ENCODE results near the gene HAAO.
"Not testable (repeated sequence)": the region's sequence is repeated elsewhere in the genome, so short reads cannot be mapped to it uniquely, and the experiment has no call there.

HAAO gene

DNA sequence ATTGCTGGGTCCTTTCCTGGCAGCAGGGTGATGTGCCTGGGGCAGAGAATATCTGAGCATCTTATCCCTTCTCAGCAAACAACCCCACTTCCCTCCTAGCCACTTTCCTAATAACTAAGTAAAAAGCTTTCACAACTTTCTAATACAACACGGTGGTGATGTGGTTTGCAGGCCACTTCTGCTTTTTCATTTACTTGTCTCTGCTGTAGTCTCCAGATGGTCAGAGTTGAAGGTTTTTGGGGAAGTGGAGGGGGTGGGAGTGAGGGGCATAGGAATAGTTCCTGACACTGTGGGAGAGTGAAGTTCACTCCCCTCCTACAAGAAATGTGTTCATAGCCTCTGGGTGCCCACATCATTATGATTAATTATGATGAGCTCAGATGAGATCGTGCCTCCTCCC lies 40.1 kb downstream of the HAAO start:
- no peak for DNase-seq (ENCODE audit: low read depth, low spot score)

- DNase-seq (ENCODE audit: low read depth, low spot score): no peak
Measured at GRCh38 chr2:42748840-42749239, 43.5 kb downstream of the HAAO start.

DNA sequence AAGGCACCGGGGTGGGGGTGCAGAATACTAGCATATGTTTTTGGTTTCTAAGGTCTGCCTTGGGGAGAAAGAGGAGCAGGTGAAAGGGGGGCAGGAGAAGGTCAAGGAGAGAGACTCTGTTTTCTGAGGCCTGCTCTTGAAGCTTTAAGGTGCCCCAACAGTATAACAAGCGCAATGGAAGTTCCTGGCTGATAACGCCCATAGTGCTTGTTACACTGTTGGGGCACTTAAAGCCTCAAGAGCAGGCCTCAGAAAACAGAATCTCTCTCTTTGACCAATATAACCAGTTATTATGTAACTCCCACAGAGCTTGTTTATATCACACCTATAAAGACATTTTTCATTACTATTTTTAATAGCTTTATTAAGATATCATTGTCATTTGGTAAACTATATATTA lies 45.0 kb downstream of the HAAO start:
- DNase-seq (ENCODE audit: low read depth, low spot score): no peak

DNA sequence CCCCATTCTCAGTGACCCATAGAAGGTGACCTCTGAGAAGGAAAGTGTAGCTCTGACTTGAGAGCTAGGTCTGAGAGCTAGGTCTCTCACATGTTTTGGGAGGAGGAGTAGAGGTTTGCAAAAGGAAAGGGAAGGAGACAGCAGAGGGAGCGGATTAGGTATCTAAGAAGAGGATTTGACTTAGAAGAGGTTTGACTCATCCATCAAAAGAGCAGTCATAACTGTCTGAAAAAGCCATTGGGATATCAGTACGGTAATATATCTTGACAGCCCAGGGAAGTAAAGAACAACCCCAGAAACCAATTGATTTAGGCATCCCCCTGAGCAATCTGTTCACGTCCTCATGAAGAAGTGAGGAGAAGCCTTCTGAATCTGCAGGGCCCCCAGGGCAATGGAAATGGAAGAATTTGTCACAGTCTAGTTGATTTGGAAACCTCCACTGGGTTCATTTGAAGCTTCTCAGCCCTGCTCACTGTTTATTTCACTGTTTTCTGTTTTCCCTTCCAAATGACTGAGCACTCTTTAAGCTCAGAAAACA lies 47.8 kb downstream of the HAAO start:
- DNase-seq (ENCODE audit: low read depth, low spot score): no peak

DNA sequence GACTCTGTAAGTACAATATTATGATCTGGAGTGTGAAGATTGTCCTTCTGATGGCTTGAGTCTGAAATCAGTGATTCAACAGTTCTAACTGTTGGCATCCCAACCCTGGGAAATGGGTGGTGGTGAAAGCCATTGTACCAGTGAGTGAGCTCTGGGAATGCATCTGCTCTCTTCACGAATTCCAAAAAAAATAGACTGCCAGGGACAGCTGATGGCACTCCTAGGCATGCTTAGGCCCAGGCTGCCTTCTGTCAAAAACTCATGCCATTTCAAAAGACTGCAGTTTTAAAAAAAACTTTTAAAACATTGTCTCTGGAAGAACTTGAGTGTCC lies 48.8 kb downstream of the HAAO start:
- no peak for DNase-seq (ENCODE audit: low read depth, low spot score)

DNA sequence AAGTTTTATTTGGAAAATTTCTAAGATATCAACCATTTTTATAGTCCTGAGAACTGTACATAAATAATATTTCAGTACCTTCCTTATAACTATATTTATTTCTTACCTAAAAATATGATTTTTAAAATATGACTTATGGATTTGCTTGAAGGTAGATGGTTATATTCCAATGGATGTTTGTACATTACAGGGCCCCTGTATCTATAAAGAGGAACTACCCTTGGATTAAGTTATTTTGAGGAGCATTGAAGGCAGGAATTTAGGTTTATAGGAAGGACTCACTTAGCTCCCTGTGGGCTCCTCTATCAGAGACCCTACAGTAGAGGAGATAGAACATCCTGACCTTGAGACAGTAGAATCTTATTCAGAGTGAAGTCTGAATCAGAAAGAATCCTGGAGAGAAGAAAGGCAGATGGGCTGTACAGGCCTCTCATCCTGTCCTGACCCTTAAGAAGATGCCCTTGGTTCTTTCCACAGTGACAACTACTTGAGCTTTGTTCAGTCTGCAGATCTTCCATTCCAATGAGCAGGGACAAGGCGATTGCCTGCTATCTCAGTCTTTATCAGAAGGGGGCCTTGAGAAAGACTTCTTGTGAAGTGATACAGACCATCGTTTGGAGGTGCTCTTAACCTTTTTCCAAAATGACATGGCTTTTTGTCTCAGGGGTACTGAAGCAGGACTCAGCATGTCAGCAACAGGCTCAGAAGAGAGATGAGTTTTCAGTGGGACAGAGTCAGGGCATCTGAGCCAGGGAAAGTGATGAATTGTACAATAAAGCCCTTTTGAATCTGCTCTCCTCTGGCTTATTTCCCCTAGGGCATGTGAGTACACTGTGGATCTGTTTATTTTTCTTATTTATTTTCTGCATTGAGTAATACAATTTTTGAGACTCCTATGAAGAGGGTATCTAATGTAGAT lies 49.4 kb downstream of the HAAO start:
- no peak for DNase-seq (ENCODE audit: low read depth, low spot score)

- no peak for DNase-seq (ENCODE audit: low read depth, low spot score)
Measured at GRCh38 chr2:42741140-42741539, 51.2 kb downstream of the HAAO start.

DNA sequence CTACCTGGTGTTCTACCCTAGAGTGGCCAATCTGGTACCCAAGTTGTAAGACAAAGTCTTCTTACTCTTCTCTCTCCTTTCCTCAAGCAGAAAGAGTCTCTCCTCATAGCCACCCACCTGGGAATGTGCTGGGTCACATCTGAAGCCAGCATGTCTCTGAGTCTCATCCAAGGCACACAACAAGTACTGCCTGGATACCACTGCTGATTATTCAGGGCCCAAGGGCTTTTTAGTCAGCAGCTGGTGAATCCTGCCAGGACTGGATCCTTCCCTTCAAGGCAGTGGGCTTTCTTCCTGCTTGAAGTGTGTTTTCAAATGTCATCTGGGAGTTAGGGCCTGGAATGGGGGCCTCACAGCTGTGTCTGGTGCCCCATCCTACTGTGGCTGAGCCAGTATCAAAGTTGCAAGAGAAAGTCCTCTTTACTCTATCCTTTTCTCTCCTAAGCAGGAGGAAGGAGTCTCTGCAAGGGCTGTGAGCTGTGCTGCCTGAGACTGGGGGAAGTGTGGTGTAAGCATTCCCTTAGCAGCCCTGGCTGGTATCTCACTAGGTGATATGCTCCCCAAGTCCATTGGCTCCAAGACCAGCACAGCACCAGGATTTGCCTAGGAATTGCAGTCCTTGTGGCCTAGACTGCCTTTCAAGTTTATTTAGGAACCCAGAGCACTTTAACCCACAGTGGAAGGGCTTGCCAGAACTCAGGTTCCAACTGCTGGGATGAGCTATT lies 55.6 kb downstream of the HAAO start:
- DNase-seq (ENCODE audit: low read depth, low spot score): no peak

- no peak for DNase-seq (ENCODE audit: low read depth, low spot score)
Measured at GRCh38 chr2:42733852-42734251, 58.5 kb downstream of the HAAO start.

DNA sequence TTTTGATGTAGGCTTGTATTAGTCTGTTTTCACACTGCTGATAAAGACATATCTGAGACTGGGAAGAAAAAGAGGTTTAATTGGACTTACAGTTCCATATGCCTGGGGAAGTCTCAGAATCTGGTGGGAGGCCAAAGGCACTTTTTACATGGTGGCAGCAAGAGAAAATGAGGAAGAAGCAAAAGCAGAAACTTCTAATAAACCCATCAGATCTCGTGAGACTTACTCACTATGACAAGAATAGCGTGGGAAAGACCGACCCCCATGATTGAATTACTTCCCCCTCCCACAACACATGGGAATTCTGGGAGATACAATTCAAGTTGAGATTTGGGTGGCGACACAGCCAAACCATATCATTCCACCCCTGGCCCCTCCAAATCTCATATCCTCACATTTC lies 61.1 kb downstream of the HAAO start:
- not testable (repeated sequence) for DNase-seq (ENCODE audit: low read depth, low spot score)

GRCh38 chr2:42726680-42727079 lies 65.7 kb downstream of the HAAO start:
- DNase-seq (ENCODE audit: low read depth, low spot score): no peak

DNA sequence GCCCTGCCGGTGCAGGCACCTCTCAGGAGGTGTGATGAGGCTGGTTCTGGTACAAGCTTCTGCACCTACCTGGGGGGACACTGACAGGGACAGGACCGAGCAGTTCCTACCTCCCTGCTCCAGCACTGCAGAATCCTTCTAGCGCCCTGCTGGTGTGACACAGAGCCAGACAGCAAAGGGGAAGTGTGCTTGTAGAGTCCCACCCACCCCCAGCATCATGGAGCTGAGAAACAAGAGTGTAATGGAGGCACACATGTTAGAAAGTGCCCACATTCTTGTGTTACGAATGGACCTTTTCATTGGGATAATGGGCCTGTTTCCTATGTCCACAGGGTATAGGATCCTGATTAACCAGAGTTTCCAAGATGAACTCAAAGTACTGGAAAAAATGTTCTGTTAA lies 66.7 kb downstream of the HAAO start:
- DNase-seq (ENCODE audit: low read depth, low spot score): no peak

- no peak for DNase-seq (ENCODE audit: low read depth, low spot score)
Measured at GRCh38 chr2:42724886-42725285, 67.5 kb downstream of the HAAO start.

- no peak for DNase-seq (ENCODE audit: low read depth, low spot score)
Measured at GRCh38 chr2:42723465-42723864, 68.9 kb downstream of the HAAO start.

DNA sequence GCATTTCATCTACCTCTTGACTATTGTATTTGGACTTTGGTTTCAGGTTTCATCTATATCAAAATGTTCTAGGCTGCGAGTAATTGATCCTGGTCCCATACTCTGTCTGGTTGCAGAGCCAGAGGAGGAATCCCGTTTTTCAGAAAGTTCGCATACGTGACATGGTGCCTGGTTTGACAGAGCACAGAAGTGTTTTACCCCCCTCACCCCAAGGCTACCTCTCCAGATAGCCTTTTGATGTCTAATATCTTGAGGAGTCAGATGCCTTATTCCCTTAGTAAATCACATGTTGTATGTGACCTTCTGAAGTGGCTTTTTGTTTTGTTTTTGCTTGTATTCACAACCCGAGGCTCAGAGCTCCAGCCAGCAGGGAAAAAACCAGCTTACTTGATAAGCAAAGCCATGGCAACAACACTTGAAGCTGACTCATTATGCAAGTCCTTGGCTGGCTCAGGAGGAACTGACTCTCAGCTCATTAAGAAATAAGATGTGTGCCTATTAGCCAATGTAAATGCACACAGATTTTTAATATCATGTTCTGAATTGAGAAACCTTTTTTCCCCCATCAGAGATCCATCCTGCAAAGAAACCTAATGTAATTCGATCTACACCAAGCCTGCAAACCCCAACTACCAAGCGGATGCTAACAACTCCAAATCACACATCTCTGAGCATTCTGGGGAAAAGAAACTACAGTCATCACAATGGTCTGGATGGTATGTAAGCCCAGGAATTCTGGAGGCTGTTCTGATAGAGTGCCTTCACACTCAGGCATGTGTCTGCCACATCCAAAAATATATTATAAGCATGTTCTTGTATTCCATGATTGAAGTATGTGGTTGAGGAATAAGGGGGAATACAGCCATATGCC lies 69.8 kb downstream of the HAAO start:
- peak; percentile 93 for DNase-seq (ENCODE audit: low read depth, low spot score)

DNA sequence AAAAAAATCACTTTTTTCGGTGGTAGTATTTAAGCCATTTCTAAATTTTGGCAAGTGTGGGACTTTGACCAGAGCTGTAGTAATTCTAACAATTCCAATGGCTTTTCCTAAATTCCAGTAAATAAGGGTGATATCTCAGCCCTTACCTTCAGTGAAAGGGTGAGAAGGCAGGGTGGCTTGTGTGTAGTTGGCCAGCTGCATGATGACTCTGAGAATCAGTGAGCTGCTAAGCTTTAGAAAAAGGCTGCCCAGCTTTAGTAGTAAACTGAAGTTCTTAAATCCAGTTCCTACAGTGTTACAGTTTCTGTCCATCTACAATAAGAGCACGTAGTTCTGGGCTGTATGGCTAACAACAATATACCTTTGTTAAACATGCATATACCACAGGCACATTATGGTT lies 70.5 kb downstream of the HAAO start:
- DNase-seq (ENCODE audit: low read depth, low spot score): no peak

Measured in astrocyte of the hippocampus (primary cell).